OCI-LY7 (cell line): ENCODE results near the gene KLRD1. TPM values are rescaled to one million over a fixed set of nuclear protein-coding genes. Genes with fewer than 3 reads are reported as not detected.

ENCODE experiments used
- BruUV-seq: library from RNA; stranded (reverse); fragments of 400-500 nt; replicated peaks from 2 replicates; lab custom pipeline; 2021; lab: Mats Ljungman, UMichigan
- CTCF ChIA-PET: fragments of 300-600 bp; sonication (Branson Sonifier 250); formaldehyde crosslinking; loops from one replicate; lab custom pipeline; 2022; ENCODE audit warnings: antibody characterized with exemption; ENCODE audit not compliant: unreplicated experiment; lab: Charles Lee
- POLR2A ChIA-PET: fragments of 300-600 bp; sonication (Branson Sonifier 250); formaldehyde crosslinking; loops from one replicate; lab custom pipeline; 2022; ENCODE audit warnings: antibody characterized with exemption; lab: Charles Lee
- DNase-seq: peaks from one replicate; pipeline ENCODE4 v3.0.0-alpha.2; 2015; ENCODE audit warnings: low spot score
- H2AFZ ChIP-seq: fragments of 200-600 bp; sonication (generic), shearing (Covaris generic); 2 replicates; pipeline ENCODE4 v1.6.1; 2014; ENCODE audit warnings: mild to moderate bottlenecking, antibody characterized with exemption, low read length, moderate library complexity
- H3K27ac ChIP-seq: fragments of 200-600 bp; sonication (generic); 2 replicates; pipeline ENCODE4 v1.5.1; 2014; ENCODE audit warnings: mixed run types, low read depth, mild to moderate bottlenecking, moderate library complexity, low read length, inconsistent platforms; ENCODE audit not compliant: poor library complexity, severe bottlenecking
- H3K36me3 ChIP-seq: fragments of 200-600 bp; sonication (generic); 2 replicates; pipeline ENCODE4 v1.6.1; 2014; ENCODE audit warnings: mild to moderate bottlenecking, antibody characterized with exemption, low read length, moderate library complexity, mixed read lengths; ENCODE audit not compliant: insufficient read depth
- H3K4me1 ChIP-seq: fragments of 200-600 bp; sonication (generic); 2 replicates; pipeline ENCODE4 v1.5.1; 2014; ENCODE audit warnings: mild to moderate bottlenecking, low read length; ENCODE audit not compliant: insufficient read depth, poor library complexity, severe bottlenecking
- H3K4me2 ChIP-seq: fragments of 200-600 bp; sonication (generic); 2 replicates; pipeline ENCODE4 v1.6.1; 2014; ENCODE audit warnings: mild to moderate bottlenecking, low read length
- H3K4me3 ChIP-seq: fragments of 200-600 bp; sonication (generic); 2 replicates; pipeline ENCODE4 v1.5.1; 2014; ENCODE audit warnings: mild to moderate bottlenecking, low read depth, low read length; ENCODE audit not compliant: poor library complexity, severe bottlenecking
- H3K79me2 ChIP-seq: fragments of 200-600 bp; sonication (generic); 2 replicates; pipeline ENCODE4 v1.6.1; 2016; ENCODE audit warnings: low read depth, mild to moderate bottlenecking, low read length, moderate library complexity, mixed read lengths; ENCODE audit not compliant: insufficient read depth
- H3K9me2 ChIP-seq: fragments of 200-600 bp; sonication (generic); 2 replicates; pipeline ENCODE4 v1.6.1; 2016; ENCODE audit warnings: mild to moderate bottlenecking, low read length, mixed read lengths; ENCODE audit not compliant: insufficient read depth
- H3K9me3 ChIP-seq: fragments of 200-600 bp; sonication (generic); 2 replicates; pipeline ENCODE4 v1.6.1; 2014; ENCODE audit warnings: mild to moderate bottlenecking, mixed run types, low read length, mixed read lengths
- H4K20me1 ChIP-seq: fragments of 200-600 bp; sonication (generic); 2 replicates; pipeline ENCODE4 v1.6.1; 2014; ENCODE audit warnings: mild to moderate bottlenecking, antibody characterized with exemption, low read length, moderate library complexity, mixed read lengths; ENCODE audit not compliant: insufficient read depth
- CTCF ChIP-seq: fragments of 200-600 bp; sonication (generic); conservative IDR thresholded peaks from 2 replicates; pipeline ENCODE4 v1.5.1; 2014; ENCODE audit warnings: mild to moderate bottlenecking, antibody characterized with exemption, low read length, moderate library complexity, mixed read lengths
- EZH2phosphoT487 ChIP-seq: fragments of 200-600 bp; sonication (generic); IDR thresholded peaks from 2 replicates; pipeline ENCODE4 v1.6.1; 2018; ENCODE audit warnings: low read depth, borderline replicate concordance, mild to moderate bottlenecking, mixed run types, antibody characterized with exemption, low read length, moderate library complexity, mixed read lengths
- intact Hi-C: fragments of 100-400 bp; cut with micrococcal nuclease; formaldehyde crosslinking; loops from one replicate; pipeline ENCODE4 v1.10.0; 2022; ENCODE audit not compliant: unreplicated experiment
- total RNA-seq, 2 experiments: library from RNA; depleted of rRNA in 1 of 2; stranded (reverse); fragments of >200 nt in 1 of 2; shearing (Covaris generic) in 1 of 2; gene quantifications; 2 replicates each; pipeline ENCODE4 v1.2.3, GENCODE V29; 2014 to 2022

Gene KLRD1
- total RNA-seq, 2 experiments from 2014 or later, result under 0.01 to 0.04 TPM

GRCh38 chr12:10278104-10278503 is 29.6 kb upstream of the KLRD1 start:
- Histone ChIP-seq H3K9me3 (peaks cover 16% of the 10 kb centered on the region; the same call in 1 of the 2 replicates), H2AFZ (no peak overlapping the region; the same call in 1 of the 2 replicates), H3K79me2 (no peaks in the 10 kb centered on the region), H3K27ac (no peak overlapping the region), H3K4me1 (no peaks in the 10 kb centered on the region), H3K36me3 (no peaks in the 10 kb centered on the region), H4K20me1 (no peaks in the 10 kb centered on the region), H3K4me3 (no peak overlapping the region), H3K4me2 (no peak overlapping the region), H3K9me2 (no peaks in the 10 kb centered on the region)
- TF ChIP-seq CTCF (no peak), EZH2phosphoT487 (no peak)
- DNase-seq, result no peak
- BruUV-seq, result no TSS peak
- CTCF ChIA-PET, result no interaction called here
- POLR2A ChIA-PET, result no interaction called here
- intact Hi-C loops, result no loop called here

GRCh38 chr12:10279937-10280336 is 27.7 kb upstream of the KLRD1 start:
- no peak overlapping the region for H3K27ac ChIP-seq
- no peak for TF ChIP-seq CTCF
- no peak for TF ChIP-seq EZH2phosphoT487
- no peak overlapping the region for H3K4me3 ChIP-seq
- no peak overlapping the region for H3K4me2 ChIP-seq
- no peak overlapping the region for H2AFZ ChIP-seq
- intact Hi-C loops, result no loop called here
- no TSS peak for BruUV-seq
- ChIA-PET CTCF (no interaction called here), POLR2A (interaction anchor here (1.0 to 1.8 kb wide), 2 partner anchors 13 to 18 kb away, joined by 3 to 7 read pairs; no protein-coding TSS in a partner anchor)
- H3K36me3 ChIP-seq, result no peaks in the 10 kb centered on the region
- no peak for DNase-seq
- no peaks in the 10 kb centered on the region for H3K79me2 ChIP-seq
- no peaks in the 10 kb centered on the region for H4K20me1 ChIP-seq
- H3K4me1 ChIP-seq, result peaks cover 1% of the 10 kb centered on the region
- 0 out of 2 replicates have a peak, but pooled peaks cover 7% of the 10 kb centered on the region for H3K9me3 ChIP-seq
- no peaks in the 10 kb centered on the region for H3K9me2 ChIP-seq

GRCh38 chr12:10283027-10283426 is 24.6 kb upstream of the KLRD1 start:
- Histone ChIP-seq H3K9me2 (no peaks in the 10 kb centered on the region), H4K20me1 (no peaks in the 10 kb centered on the region), H3K4me3 (no peak overlapping the region), H3K36me3 (no peaks in the 10 kb centered on the region), H3K4me1 (peaks cover 18% of the 10 kb centered on the region), H3K27ac (no peak overlapping the region), H3K79me2 (no peaks in the 10 kb centered on the region), H3K4me2 (no peak overlapping the region), H2AFZ (peak overlapping the region; percentile 44; the same call in 1 of the 2 replicates), H3K9me3 (0 out of 2 replicates have a peak, but pooled peaks cover 7% of the 10 kb centered on the region)
- ChIA-PET POLR2A (interaction anchor here (0.6 kb wide), 1 partner anchor 33 kb away, joined by 4 read pairs; no protein-coding TSS in a partner anchor), CTCF (no interaction called here)
- no TSS peak for BruUV-seq
- TF ChIP-seq CTCF, result no peak
- TF ChIP-seq EZH2phosphoT487, result no peak
- intact Hi-C loops, result no loop called here
- no peak for DNase-seq
